ENCODE data around the gene RABAC1. TPM values are rescaled to one million over a fixed set of nuclear protein-coding genes. Genes with fewer than 3 reads are reported as not detected.
A peak's percentile ranks its signal among the peaks of the same experiment; 100 is the strongest.

Gene RABAC1
- total and polyA plus RNA-seq, 9 of the 15 experiments (the other 6 are each of a cell fraction or from before 2014, with no cell fraction given) = 2.4 to 28.1 (median 9.3) TPM

- TF ChIP-seq, protein P1, sequence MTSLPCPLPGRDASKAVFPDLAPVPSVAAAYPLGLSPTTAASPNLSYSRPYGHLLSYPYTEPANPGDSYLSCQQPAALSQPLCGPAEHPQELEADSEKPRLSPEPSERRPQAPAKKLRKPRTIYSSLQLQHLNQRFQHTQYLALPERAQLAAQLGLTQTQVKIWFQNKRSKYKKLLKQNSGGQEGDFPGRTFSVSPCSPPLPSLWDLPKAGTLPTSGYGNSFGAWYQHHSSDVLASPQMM (CRISPR knock-in tag; IDR thresholded peaks at IDR 0.05) = no peak
- no peak for TF ChIP-seq ETV6 (IDR thresholded peaks at IDR 0.05; ENCODE audit: borderline replicate concordance in 1 of 2, low read depth in 2 of 2, low read length in 1 of 2)
- TF ChIP-seq ETV6 (CRISPR knock-in tag; IDR thresholded peaks at IDR 0.05; ENCODE audit: borderline replicate concordance) = no peak
- TF ChIP-seq, protein P2, sequence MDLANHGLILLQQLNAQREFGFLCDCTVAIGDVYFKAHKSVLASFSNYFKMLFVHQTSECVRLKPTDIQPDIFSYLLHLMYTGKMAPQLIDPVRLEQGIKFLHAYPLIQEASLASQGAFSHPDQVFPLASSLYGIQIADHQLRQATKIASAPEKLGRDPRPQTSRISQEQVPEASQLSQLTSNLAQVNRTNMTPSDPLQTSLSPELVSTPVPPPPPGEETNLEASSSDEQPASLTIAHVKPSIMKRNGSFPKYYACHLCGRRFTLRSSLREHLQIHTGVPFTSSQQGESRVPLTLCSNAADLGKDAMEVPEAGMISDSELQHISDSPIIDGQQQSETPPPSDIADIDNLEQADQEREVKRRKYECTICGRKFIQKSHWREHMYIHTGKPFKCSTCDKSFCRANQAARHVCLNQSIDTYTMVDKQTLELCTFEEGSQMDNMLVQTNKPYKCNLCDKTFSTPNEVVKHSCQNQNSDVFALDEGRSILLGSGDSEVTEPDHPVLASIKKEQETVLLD (IDR thresholded peaks at IDR 0.05) = 0 out of 2 replicates have a peak, but pooled peaks have one; percentile 33
- no peak for TF ChIP-seq GTF2A2 (tag; IDR thresholded peaks at IDR 0.05)
- 0 out of 2 replicates have a peak, but pooled peaks have one; percentile 11 for TF ChIP-seq NCOA1 (IDR thresholded peaks at IDR 0.05; ENCODE audit: low read depth)
- TF ChIP-seq ZNF197 (CRISPR knock-in tag; IDR thresholded peaks at IDR 0.05; ENCODE audit: low read depth) = no peak
- peak; percentile 38; the same call in 1 of the 2 replicates for TF ChIP-seq EHMT2 (IDR thresholded peaks at IDR 0.05)
- TF ChIP-seq RAD21 (CRISPR knock-in tag; conservative IDR thresholded peaks at IDR 0.05 in 1 of 2, IDR thresholded peaks at IDR 0.05 in 1 of 2) = peak; percentile 22 to 74
- TF ChIP-seq FOXA1 (IDR thresholded peaks at IDR 0.05; ENCODE audit: borderline replicate concordance) = no peak
- no peak for TF ChIP-seq MYBL2 (IDR thresholded peaks at IDR 0.05; ENCODE audit: low read depth)
- TF ChIP-seq MYBL2 (CRISPR knock-in tag; IDR thresholded peaks at IDR 0.05; ENCODE audit: borderline replicate concordance) = no peak
- 0 out of 2 replicates have a peak, but pooled peaks have one; percentile 40 for TF ChIP-seq THRB (CRISPR knock-in tag; conservative IDR thresholded peaks at IDR 0.05)
- TF ChIP-seq, protein P3, sequence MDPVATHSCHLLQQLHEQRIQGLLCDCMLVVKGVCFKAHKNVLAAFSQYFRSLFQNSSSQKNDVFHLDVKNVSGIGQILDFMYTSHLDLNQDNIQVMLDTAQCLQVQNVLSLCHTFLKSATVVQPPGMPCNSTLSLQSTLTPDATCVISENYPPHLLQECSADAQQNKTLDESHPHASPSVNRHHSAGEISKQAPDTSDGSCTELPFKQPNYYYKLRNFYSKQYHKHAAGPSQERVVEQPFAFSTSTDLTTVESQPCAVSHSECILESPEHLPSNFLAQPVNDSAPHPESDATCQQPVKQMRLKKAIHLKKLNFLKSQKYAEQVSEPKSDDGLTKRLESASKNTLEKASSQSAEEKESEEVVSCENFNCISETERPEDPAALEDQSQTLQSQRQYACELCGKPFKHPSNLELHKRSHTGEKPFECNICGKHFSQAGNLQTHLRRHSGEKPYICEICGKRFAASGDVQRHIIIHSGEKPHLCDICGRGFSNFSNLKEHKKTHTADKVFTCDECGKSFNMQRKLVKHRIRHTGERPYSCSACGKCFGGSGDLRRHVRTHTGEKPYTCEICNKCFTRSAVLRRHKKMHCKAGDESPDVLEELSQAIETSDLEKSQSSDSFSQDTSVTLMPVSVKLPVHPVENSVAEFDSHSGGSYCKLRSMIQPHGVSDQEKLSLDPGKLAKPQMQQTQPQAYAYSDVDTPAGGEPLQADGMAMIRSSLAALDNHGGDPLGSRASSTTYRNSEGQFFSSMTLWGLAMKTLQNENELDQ (CRISPR knock-in tag; IDR thresholded peaks at IDR 0.05; ENCODE audit: borderline replicate concordance) = no peak
- 0 out of 2 replicates have a peak, but pooled peaks have one; percentile 16 for TF ChIP-seq HDAC2 (IDR thresholded peaks at IDR 0.05)
- no peak for TF ChIP-seq FOXM1 (IDR thresholded peaks at IDR 0.05; ENCODE audit: low read depth)
- TF ChIP-seq FOXM1 (CRISPR knock-in tag; IDR thresholded peaks at IDR 0.05; ENCODE audit: low read depth) = no peak
- TF ChIP-seq, protein P4, sequence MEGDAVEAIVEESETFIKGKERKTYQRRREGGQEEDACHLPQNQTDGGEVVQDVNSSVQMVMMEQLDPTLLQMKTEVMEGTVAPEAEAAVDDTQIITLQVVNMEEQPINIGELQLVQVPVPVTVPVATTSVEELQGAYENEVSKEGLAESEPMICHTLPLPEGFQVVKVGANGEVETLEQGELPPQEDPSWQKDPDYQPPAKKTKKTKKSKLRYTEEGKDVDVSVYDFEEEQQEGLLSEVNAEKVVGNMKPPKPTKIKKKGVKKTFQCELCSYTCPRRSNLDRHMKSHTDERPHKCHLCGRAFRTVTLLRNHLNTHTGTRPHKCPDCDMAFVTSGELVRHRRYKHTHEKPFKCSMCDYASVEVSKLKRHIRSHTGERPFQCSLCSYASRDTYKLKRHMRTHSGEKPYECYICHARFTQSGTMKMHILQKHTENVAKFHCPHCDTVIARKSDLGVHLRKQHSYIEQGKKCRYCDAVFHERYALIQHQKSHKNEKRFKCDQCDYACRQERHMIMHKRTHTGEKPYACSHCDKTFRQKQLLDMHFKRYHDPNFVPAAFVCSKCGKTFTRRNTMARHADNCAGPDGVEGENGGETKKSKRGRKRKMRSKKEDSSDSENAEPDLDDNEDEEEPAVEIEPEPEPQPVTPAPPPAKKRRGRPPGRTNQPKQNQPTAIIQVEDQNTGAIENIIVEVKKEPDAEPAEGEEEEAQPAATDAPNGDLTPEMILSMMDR (IDR thresholded peaks at IDR 0.05 in 2 of 3, conservative IDR thresholded peaks at IDR 0.05 in 1 of 3; ENCODE audit: insufficient read depth in 2 of 3, low read depth in 1 of 3, low read length in 3 of 3) = peak; percentile 84 to 93 (median 85)
- no peak for TF ChIP-seq SRSF1 (IDR thresholded peaks at IDR 0.05; ENCODE audit: low read depth, low read length)
- TF ChIP-seq, protein P5, sequence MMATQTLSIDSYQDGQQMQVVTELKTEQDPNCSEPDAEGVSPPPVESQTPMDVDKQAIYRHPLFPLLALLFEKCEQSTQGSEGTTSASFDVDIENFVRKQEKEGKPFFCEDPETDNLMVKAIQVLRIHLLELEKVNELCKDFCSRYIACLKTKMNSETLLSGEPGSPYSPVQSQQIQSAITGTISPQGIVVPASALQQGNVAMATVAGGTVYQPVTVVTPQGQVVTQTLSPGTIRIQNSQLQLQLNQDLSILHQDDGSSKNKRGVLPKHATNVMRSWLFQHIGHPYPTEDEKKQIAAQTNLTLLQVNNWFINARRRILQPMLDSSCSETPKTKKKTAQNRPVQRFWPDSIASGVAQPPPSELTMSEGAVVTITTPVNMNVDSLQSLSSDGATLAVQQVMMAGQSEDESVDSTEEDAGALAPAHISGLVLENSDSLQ (IDR thresholded peaks at IDR 0.05) = peak; percentile 71
These were observed 24.2 kb downstream of the RABAC1 start (continued) for GRCh38 chr19:41934849-41935374.
